ENCODE results near the gene MLC1.

The MLC1 gene

GRCh38 chr22:50057278-50058060 is 27.8 kb downstream of the MLC1 start:
- no peak for DNase-seq

GRCh38 chr22:50056214-50056972 is 28.8 kb downstream of the MLC1 start:
- DNase-seq = no peak

- no peak for DNase-seq
These were observed 31.4 kb downstream of the MLC1 start for GRCh38 chr22:50053861-50054260.

- no peak for DNase-seq
These were observed 33.3 kb downstream of the MLC1 start for GRCh38 chr22:50051930-50052329.

GRCh38 chr22:50049299-50050195 is 35.7 kb downstream of the MLC1 start:
- DNase-seq = no peak

- no peak for DNase-seq
These were observed 36.4 kb downstream of the MLC1 start for GRCh38 chr22:50048836-50049235.

GRCh38 chr22:50048061-50048765 is 37.0 kb downstream of the MLC1 start:
- no peak for DNase-seq

- no peak for DNase-seq
These were observed 37.9 kb downstream of the MLC1 start for GRCh38 chr22:50047346-50047745.

- DNase-seq = no peak
These were observed 38.6 kb downstream of the MLC1 start for GRCh38 chr22:50046481-50047245.

- DNase-seq = no peak
These were observed 39.2 kb downstream of the MLC1 start for GRCh38 chr22:50046019-50046415.

- no peak for DNase-seq
These were observed 39.8 kb downstream of the MLC1 start for GRCh38 chr22:50045211-50046018.

GRCh38 chr22:50044485-50045118 is 40.6 kb downstream of the MLC1 start:
- no peak for DNase-seq

- DNase-seq = no peak
These were observed 43.7 kb downstream of the MLC1 start for GRCh38 chr22:50041361-50042065.

GRCh38 chr22:50040717-50041116 is 44.5 kb downstream of the MLC1 start:
- DNase-seq = no peak

GRCh38 chr22:50039669-50040443 is 45.4 kb downstream of the MLC1 start:
- no peak for DNase-seq

GRCh38 chr22:50035976-50036724 is 49.1 kb downstream of the MLC1 start:
- no peak for DNase-seq

GRCh38 chr22:50035131-50035881 is 49.9 kb downstream of the MLC1 start:
- no peak for DNase-seq
